Neural cell (in vitro differentiated cells): Measurements from ENCODE around the gene APBA2. TPM values are rescaled to one million over a fixed set of nuclear protein-coding genes. Genes with fewer than 3 reads are reported as not detected.

Experiments
- H2AFZ ChIP-seq: fragments of 200-600, 300-800 bp; sonication (generic), shearing (Covaris generic); 2 replicates; pipeline ENCODE4 v1.6.0; 2014; ENCODE audit warnings: low read depth, mild to moderate bottlenecking, antibody characterized with exemption, low read length, moderate library complexity
- H3F3A ChIP-seq: fragments of 200-600 bp; shearing (Covaris generic); 2 replicates; pipeline ENCODE4 v1.6.1; 2016; ENCODE audit warnings: mild to moderate bottlenecking, moderate library complexity, mixed read lengths, antibody characterized with exemption, low read length; ENCODE audit not compliant: insufficient read depth, poor library complexity, severe bottlenecking
- H3K27ac ChIP-seq: fragments of 200-600, 300-800 bp; sonication (generic), shearing (Covaris generic); 2 replicates; pipeline ENCODE4 v1.5.1; 2014; ENCODE audit warnings: mild to moderate bottlenecking, low read length, moderate library complexity
- H3K27me3 ChIP-seq: fragments of 300-800, 200-600 bp; sonication (generic), shearing (Covaris generic); 2 replicates; pipeline ENCODE4 v1.6.0; 2014; ENCODE audit warnings: mild to moderate bottlenecking, low read depth, low read length, moderate library complexity; ENCODE audit not compliant: insufficient read depth
- H3K36me3 ChIP-seq: fragments of 300-800, 200-600 bp; sonication (generic), shearing (Covaris generic); 2 replicates; pipeline ENCODE4 v1.5.1; 2014; ENCODE audit warnings: mild to moderate bottlenecking, antibody characterized with exemption, low read length, moderate library complexity; ENCODE audit not compliant: insufficient read depth
- H3K4me2 ChIP-seq: fragments of 300-800, 200-600 bp; sonication (generic), shearing (Covaris generic); 2 replicates; pipeline ENCODE4 v1.6.0; 2014; ENCODE audit warnings: mild to moderate bottlenecking, low read length
- H3K4me3 ChIP-seq: fragments of 300-800, 200-600 bp; sonication (generic), shearing (Covaris generic); 2 replicates; pipeline ENCODE4 v1.5.1; 2014; ENCODE audit warnings: mild to moderate bottlenecking, low read length, moderate library complexity
- H3K79me2 ChIP-seq: fragments of 200-600 bp; shearing (Covaris generic); replicated peaks from 2 replicates; pipeline ENCODE4 v1.6.0; 2014; ENCODE audit warnings: mild to moderate bottlenecking, low read length, moderate library complexity; ENCODE audit not compliant: insufficient read depth
- H3K9ac ChIP-seq: fragments of 300-800, 200-600 bp; sonication (generic), shearing (Covaris generic); 2 replicates; pipeline ENCODE4 v1.6.1; 2016; ENCODE audit warnings: mild to moderate bottlenecking, low read length, mixed read lengths
- H3K9me2 ChIP-seq: fragments of 200-600 bp; shearing (Covaris generic); 2 replicates; pipeline ENCODE4 v1.6.1; 2016; ENCODE audit warnings: mild to moderate bottlenecking, low read length, mixed read lengths; ENCODE audit not compliant: insufficient read depth
- H3K9me3 ChIP-seq: fragments of 200-600, 300-800 bp; sonication (generic), shearing (Covaris generic); 2 replicates; pipeline ENCODE4 v1.6.1; 2016; ENCODE audit warnings: mild to moderate bottlenecking, mixed run types, low read length, moderate library complexity, mixed read lengths
- H4K20me1 ChIP-seq: fragments of 200-600 bp; shearing (Covaris generic); 2 replicates; pipeline ENCODE4 v1.6.1; 2016; ENCODE audit warnings: mild to moderate bottlenecking, mixed run types; ENCODE audit not compliant: insufficient read depth
- CTCF ChIP-seq: fragments of 450-650 bp; IDR thresholded peaks from 2 replicates; pipeline ENCODE4 v1.5.1; 2014; ENCODE audit warnings: antibody characterized with exemption, mild to moderate bottlenecking, moderate library complexity; ENCODE audit not compliant: poor library complexity, severe bottlenecking
- EP300 ChIP-seq: fragments of 450-650 bp; conservative IDR thresholded peaks from 2 replicates; pipeline ENCODE4 v1.6.1; 2014; ENCODE audit warnings: antibody characterized with exemption, mild to moderate bottlenecking, moderate library complexity; ENCODE audit not compliant: poor library complexity, severe bottlenecking
- EZH2 ChIP-seq: fragments of 200-600, 300-800 bp; shearing (Covaris generic), sonication (generic); IDR thresholded peaks from 2 replicates; pipeline ENCODE4 v1.6.1; 2014; ENCODE audit warnings: antibody characterized with exemption, low read length, borderline replicate concordance, mild to moderate bottlenecking; ENCODE audit not compliant: insufficient read depth, poor library complexity, severe bottlenecking
- MXI1 ChIP-seq: fragments of 450-650 bp; conservative IDR thresholded peaks from 2 replicates; pipeline ENCODE4 v1.6.1; 2014; ENCODE audit warnings: antibody characterized with exemption, mild to moderate bottlenecking; ENCODE audit not compliant: poor library complexity, severe bottlenecking
- POLR2AphosphoS5 ChIP-seq: IDR thresholded peaks from 2 replicates; pipeline ENCODE4 v1.6.1; 2012
- RAD21 ChIP-seq: fragments of 450-650 bp; conservative IDR thresholded peaks from 2 replicates; pipeline ENCODE4 v1.6.1; 2014; ENCODE audit warnings: antibody characterized with exemption, mild to moderate bottlenecking, moderate library complexity
- REST ChIP-seq: IDR thresholded peaks from 2 replicates; pipeline ENCODE4 v1.6.1; 2012; ENCODE audit warnings: borderline replicate concordance
- SMC3 ChIP-seq: fragments of 450-650 bp; conservative IDR thresholded peaks from 2 replicates; pipeline ENCODE4 v1.6.1; 2014; ENCODE audit warnings: antibody characterized with exemption, mild to moderate bottlenecking, moderate library complexity; ENCODE audit not compliant: poor library complexity
- TAF1 ChIP-seq: IDR thresholded peaks from 2 replicates; pipeline ENCODE4 v1.6.1; 2012; ENCODE audit warnings: low read depth
- polyA plus RNA-seq: library from polyadenylated mRNA; depleted of rRNA; stranded (reverse); fragments of >200 nt; gene quantifications from 2 replicates; pipeline ENCODE4 v1.2.3, GENCODE V29; 2014

Gene APBA2
- polyA plus RNA-seq, 1 donor from 2014 or later = 134 TPM

GRCh38 chr15:28959326-28959725, 73.6 kb downstream of the APBA2 start:
- Histone ChIP-seq H3K36me3 (no peaks in the 10 kb centered on the region), H3F3A (no peaks in the 10 kb centered on the region), H3K27ac (no peak overlapping the region), H3K4me2 (no peak overlapping the region), H3K4me3 (no peak overlapping the region), H2AFZ (no peak overlapping the region), H3K9ac (no peak overlapping the region), H3K27me3 (no peaks in the 10 kb centered on the region), H3K79me2 (no peaks in the 10 kb centered on the region), H3K9me3 (no peaks in the 10 kb centered on the region), H3K9me2 (no peaks in the 10 kb centered on the region), H4K20me1 (no peaks in the 10 kb centered on the region)
- TF ChIP-seq RAD21 (no peak), EZH2 (no peak), POLR2AphosphoS5 (no peak), CTCF (no peak), TAF1 (no peak), SMC3 (no peak), MXI1 (no peak), EP300 (no peak), REST (no peak)

GRCh38 chr15:28960979-28961378, 75.2 kb downstream of the APBA2 start:
- Histone ChIP-seq H3K27ac (no peak overlapping the region), H3K4me2 (no peak overlapping the region), H3K36me3 (no peaks in the 10 kb centered on the region), H3K9me2 (no peaks in the 10 kb centered on the region), H3F3A (no peaks in the 10 kb centered on the region), H4K20me1 (no peaks in the 10 kb centered on the region), H3K4me3 (no peak overlapping the region), H3K27me3 (no peaks in the 10 kb centered on the region), H3K9ac (no peak overlapping the region), H2AFZ (no peak overlapping the region), H3K79me2 (peaks cover 4% of the 10 kb centered on the region), H3K9me3 (no peaks in the 10 kb centered on the region)
- TF ChIP-seq TAF1 (no peak), SMC3 (no peak)

GRCh38 chr15:28961391-28961790, 75.6 kb downstream of the APBA2 start:
- no peak overlapping the region for H3K9ac ChIP-seq
- no peak overlapping the region for H2AFZ ChIP-seq
- no peak for TF ChIP-seq MXI1
- TF ChIP-seq REST = no peak
- TF ChIP-seq CTCF = no peak
- TF ChIP-seq TAF1 = no peak
- no peak for TF ChIP-seq RAD21
- TF ChIP-seq POLR2AphosphoS5 = no peak
- TF ChIP-seq SMC3 = no peak
- no peak for TF ChIP-seq EZH2
- H3K36me3 ChIP-seq = no peaks in the 10 kb centered on the region
- H3F3A ChIP-seq = no peaks in the 10 kb centered on the region
- H3K9me2 ChIP-seq = no peaks in the 10 kb centered on the region
- no peaks in the 10 kb centered on the region for H3K9me3 ChIP-seq
- no peaks in the 10 kb centered on the region for H3K27me3 ChIP-seq
- no peak overlapping the region for H3K27ac ChIP-seq
- H4K20me1 ChIP-seq = no peaks in the 10 kb centered on the region
- H3K4me3 ChIP-seq = no peak overlapping the region
- H3K79me2 ChIP-seq = peaks cover 4% of the 10 kb centered on the region
- H3K4me2 ChIP-seq = no peak overlapping the region
